CD4-positive, alpha-beta T cell treated with Interleukin-2 at 100 ng/mL for 4 hours (primary cell): ENCODE data around the gene ELP5.

Experiments used
- DNase-seq: peaks from one replicate; pipeline ENCODE4 v3.0.0-alpha.2; 2020; ENCODE audit warnings: low spot score

The ELP5 gene

GRCh38 chr17:7256766-7257456 lies 4.9 kb downstream of the ELP5 start:
- DNase-seq, result no peak

GRCh38 chr17:7258731-7259554 lies 6.9 kb downstream of the ELP5 start:
- no peak for DNase-seq

DNA sequence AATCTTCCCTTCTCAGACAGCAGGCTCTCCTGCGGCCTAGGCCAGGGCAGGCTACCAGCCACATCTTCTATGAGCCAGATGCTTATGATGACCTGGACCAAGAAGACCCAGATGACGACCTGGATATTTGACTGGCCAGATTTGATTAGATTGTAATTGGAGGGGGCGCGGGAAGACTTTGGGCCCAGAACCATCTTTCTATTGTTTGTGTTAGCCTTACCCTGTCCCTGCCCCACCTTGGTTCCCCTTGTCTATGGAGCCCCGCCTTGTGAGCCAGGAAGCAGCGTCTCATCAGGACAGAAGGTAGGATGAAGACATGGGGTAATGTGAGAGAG lies 7.5 kb downstream of the ELP5 start:
- no peak for DNase-seq

DNA sequence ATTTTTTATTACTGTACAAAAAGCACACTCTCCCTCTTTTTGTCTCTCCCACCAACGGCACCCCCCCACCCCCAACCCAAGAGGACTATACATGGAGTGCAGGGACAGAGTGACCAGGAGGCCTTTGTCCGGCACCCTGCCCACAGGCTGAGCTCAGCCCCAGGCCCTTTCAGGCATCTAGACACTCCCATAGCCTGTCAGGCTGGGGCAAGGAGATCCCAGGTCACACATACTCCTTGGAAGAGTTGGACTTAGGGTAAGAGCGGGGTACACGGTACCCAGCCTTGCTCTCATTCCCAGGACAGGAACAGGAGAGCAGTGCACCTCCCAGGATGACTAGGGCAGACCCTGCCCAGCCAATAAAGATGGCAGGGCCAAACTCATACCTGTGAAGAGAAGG lies 8.1 kb downstream of the ELP5 start:
- DNase-seq, result no peak

GRCh38 chr17:7260651-7261378 lies 8.8 kb downstream of the ELP5 start:
- DNase-seq, result no peak

DNA sequence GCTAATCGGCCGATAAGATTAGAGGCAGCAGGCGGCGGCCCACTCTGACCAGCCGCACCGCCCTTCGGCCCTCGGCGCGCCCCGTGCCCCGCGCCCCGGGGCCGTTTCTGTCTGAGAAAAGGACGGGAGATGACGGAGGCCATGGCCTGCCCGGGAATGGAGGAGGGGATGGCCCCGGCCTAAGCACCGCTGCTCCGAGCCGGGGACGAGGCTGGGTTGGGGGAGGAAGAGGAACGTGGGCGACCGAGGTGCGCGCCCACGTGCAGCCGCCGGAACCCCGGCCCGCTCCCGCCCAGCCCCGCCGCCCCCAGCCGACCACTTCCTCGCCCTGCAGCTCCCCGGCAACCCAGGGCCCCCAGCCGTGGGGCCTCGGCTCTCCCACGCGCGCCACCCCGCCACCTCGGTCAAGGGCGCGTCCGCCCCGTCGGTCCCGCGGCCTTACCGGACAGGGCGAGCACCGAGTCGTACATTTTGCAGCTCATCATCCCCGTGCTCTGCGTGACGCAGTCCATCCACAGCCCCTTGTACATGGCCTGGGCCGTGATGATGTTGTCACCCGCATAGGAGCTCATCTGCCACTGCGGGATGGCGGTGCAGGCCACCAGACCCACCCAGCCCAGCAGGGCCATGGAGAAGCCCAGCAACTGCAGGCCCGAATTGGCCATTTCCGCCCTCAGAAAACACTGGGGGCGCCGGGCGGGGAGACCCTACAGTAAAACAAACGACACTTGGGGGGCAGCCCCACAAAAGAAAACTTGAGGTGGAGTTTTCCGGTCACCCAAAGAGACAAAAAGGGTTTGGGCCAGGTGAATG lies 9.6 kb downstream of the ELP5 start:
- DNase-seq, result no peak

DNA sequence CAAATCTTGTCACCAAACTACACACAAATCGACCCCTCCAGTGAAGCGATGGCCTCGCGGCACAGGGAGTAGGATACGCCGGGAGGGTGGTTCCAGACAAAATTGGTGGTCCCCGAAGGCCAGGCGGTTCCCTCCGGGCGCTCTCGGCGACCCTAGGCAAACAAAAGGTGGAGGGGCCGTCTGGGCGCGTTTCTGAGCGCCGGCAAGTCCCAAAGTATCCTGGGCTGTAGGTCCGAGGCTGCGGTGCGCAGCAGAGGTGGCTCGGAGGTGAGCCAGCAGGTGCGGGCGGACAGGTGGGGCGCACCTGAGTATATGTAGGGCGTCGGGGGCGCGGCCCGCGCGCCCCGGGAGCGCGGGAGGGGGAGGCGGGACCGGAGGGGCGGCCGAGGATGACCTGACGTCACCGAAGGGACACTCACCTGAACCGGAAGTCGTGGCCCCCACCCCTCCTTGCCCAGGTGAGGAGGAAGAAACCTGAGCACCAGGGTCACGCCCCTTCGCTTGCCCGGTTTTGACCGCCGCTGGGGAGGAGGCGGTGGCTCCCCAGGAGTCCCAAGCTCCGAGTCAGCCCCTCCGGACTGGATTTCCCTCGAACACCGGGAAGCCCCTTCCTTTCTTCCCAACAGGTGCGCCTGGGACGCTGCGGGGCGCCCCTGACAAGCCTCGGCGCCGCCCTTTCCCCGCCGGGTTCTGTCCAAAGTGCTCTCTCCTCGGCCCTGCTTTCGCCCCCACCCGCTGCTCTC lies 10.3 kb downstream of the ELP5 start, which contains the start of gene CLDN7:
CLDN7 (minus strand) TSS at position 287 of the 743 bp plus-strand sequence. CDS start 435 bp downstream, outside the sequence.
- DNase-seq, result no peak

GRCh38 chr17:7262935-7263800 lies 11.2 kb downstream of the ELP5 start:
- DNase-seq, result no peak

GRCh38 chr17:7263801-7264078 lies 11.7 kb downstream of the ELP5 start:
- DNase-seq, result no peak

GRCh38 chr17:7266784-7267183 lies 14.8 kb downstream of the ELP5 start:
- no peak for DNase-seq

DNA sequence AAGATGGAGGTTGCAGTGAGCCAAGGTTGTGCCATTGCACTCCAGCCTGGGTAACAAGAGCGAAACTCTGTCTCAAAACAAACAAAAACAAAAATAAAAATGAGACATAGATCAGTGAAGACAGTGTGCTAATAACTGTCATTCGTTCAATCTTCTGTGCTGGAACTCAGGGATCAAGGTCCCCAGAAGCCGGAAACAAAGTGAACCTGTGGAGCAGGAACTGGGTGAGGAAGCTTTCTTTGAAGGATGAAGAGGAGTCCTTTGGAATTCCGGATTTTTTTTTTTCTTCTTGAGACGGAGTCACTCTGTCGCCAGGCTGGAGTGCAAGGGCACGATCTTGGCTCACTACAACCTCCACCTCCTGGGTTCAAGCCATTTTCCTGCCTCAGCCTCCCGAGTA lies 27.4 kb downstream of the ELP5 start:
- DNase-seq, result no peak

- DNase-seq, result peak; percentile 89
Observed at GRCh38 chr17:7280519-7281073, 28.6 kb downstream of the ELP5 start.

GRCh38 chr17:7281074-7281952 lies 29.3 kb downstream of the ELP5 start, which contains the start of gene SLC2A4:
Gene SLC2A4, plus strand, starts transcription at chr17:7281718. Its CDS starts 217 bp downstream, at chr17:7281935.
- peak; percentile 82 for DNase-seq

DNA sequence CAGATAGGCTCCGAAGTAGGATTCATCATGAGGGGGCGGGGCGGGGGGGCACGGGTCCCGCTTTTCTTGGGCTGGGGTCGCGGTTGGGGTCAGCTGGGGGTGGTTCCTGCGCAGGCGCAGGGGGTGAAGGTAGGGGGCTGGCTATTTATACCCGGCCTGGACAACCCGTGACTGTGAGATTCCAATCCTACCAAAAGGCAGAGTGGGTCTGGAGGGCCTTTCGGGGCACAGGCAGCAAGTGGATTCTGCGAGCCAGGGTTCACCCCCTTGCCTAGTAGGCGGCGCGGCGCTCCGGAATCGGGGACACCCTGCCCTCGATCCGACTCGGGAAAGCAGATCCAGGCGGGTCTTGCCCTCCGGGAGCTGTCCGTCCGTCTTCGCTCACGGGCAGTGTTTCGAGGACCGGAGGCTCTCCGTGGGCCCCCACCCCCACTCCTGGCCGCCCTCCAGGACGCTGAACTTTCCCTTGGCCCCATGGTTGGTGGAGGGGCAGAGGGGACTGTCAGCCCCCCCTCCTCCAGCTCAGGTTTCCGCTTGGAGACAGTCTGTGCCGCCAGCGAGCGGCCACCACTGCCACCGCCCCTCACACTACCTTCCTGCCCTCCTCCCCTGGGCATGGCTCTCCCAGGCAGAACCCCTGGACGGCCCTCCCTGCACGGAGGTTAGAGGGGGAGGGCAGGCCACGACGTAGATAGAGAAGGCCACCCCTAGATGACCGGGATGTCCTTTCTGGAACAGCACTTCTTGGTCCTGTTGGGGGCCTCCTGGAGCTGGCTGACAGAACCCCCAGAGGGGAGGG lies 30.1 kb downstream of the ELP5 start:
- DNase-seq, result no peak

DNA sequence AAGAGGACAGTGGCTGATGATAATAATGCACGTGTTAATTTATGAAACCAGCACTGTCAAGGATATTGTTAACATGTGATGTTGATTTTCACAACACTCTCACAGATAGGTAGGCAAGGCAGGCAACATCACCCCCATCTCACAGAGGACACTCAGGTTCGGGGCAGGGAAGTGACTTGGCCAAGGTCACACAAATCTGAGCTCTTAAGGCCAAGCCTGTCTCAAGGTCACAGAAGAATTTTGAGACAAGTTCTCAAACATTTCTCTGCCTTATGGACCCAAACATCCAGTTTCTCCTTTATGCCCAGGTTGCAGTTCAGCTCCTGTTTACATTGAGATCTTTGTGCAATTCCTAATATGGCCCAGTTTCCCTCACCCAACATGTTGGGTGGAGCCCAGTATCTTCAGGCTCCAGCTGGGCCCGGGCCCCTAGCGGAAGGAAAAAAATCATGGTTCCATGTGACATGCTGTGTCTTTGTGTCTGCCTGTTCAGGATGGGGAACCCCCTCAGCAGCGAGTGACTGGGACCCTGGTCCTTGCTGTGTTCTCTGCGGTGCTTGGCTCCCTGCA lies 30.8 kb downstream of the ELP5 start:
- no peak for DNase-seq

GRCh38 chr17:7283471-7284216 lies 31.6 kb downstream of the ELP5 start:
- DNase-seq, result no peak

DNA sequence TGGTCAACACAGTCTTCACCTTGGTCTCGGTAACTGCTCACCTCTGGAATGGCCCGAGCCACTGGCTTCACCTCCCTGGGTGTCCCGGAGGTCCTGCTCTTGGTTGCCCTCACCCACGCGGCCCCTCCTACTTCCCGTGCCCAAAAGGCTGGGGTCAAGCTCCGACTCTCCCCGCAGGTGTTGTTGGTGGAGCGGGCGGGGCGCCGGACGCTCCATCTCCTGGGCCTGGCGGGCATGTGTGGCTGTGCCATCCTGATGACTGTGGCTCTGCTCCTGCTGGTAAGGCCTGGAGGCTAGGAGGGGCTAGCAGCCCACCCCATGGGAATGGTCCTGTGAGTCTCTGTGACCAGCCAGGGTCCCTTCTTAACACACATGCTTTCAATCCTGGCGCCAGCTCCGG lies 32.9 kb downstream of the ELP5 start:
- DNase-seq, result no peak
